SKM-1 (cell line): ENCODE data around the gene PPM1M.
"Not testable (repeated sequence)": the region's sequence is repeated elsewhere in the genome, so short reads cannot be mapped to it uniquely, and the experiment has no call there.

Source experiments
- DNase-seq: peaks from one replicate; lab custom pipeline; 2025; ENCODE audit not compliant: unreplicated experiment; lab: John Stamatoyannopoulos, UW

The PPM1M gene

GRCh38 chr3:52277071-52277964 is 31.8 kb downstream of the PPM1M start:
- DNase-seq = peak; percentile 30

GRCh38 chr3:52277972-52278509 is 32.5 kb downstream of the PPM1M start:
- no peak for DNase-seq

GRCh38 chr3:52278510-52279069 is 33.0 kb downstream of the PPM1M start, which contains the start of gene WDR82:
Gene WDR82 (minus strand): TSS chr3:52278649. CDS start chr3:52278361, 288 bp downstream.
- DNase-seq = peak; percentile 86

- DNase-seq = no peak
These were observed 34.0 kb downstream of the PPM1M start for GRCh38 chr3:52279596-52279995.

- DNase-seq = no peak
These were observed 34.5 kb downstream of the PPM1M start for GRCh38 chr3:52280050-52280461.

- DNase-seq = no peak
These were observed 36.6 kb downstream of the PPM1M start for GRCh38 chr3:52281981-52282801.

- DNase-seq = no peak
These were observed 37.7 kb downstream of the PPM1M start for GRCh38 chr3:52283306-52283705.

GRCh38 chr3:52284051-52284450 is 38.5 kb downstream of the PPM1M start:
- DNase-seq = not testable (repeated sequence)

- no peak for DNase-seq
These were observed 41.2 kb downstream of the PPM1M start for GRCh38 chr3:52286777-52287110.

- DNase-seq = no peak
These were observed 43.1 kb downstream of the PPM1M start for GRCh38 chr3:52288674-52289073.

GRCh38 chr3:52289338-52289746 is 43.8 kb downstream of the PPM1M start:
- no peak for DNase-seq

- DNase-seq = no peak
These were observed 44.4 kb downstream of the PPM1M start for GRCh38 chr3:52289747-52290595.

- no peak for DNase-seq
These were observed 45.3 kb downstream of the PPM1M start for GRCh38 chr3:52290596-52291507.

GRCh38 chr3:52291508-52292181 is 46.1 kb downstream of the PPM1M start:
- DNase-seq = no peak

- DNase-seq = no peak
These were observed 46.9 kb downstream of the PPM1M start for GRCh38 chr3:52292247-52293065.

- DNase-seq = no peak
These were observed 48.1 kb downstream of the PPM1M start for GRCh38 chr3:52293491-52294319.
